ENCODE data around the gene KIF4A.

The KIF4A gene

GRCh38 chrX:70410921-70411320 lies 121.0 kb downstream of the KIF4A start:
- no peak for DNase-seq

- no peak for DNase-seq
These were observed 121.6 kb downstream of the KIF4A start for GRCh38 chrX:70411475-70411874.

- no peak for DNase-seq
These were observed 131.7 kb downstream of the KIF4A start for GRCh38 chrX:70421618-70422017.

- no peak for DNase-seq
These were observed 133.0 kb downstream of the KIF4A start, which contains the start of gene GDPD2 for GRCh38 chrX:70422851-70423341. TSS of gene GDPD2 (plus strand) at chrX:70423314. CDS start at chrX:70424985, 1,671 bp downstream.

- DNase-seq: no peak
These were observed 134.2 kb downstream of the KIF4A start for GRCh38 chrX:70423936-70424675.

GRCh38 chrX:70424801-70425200 lies 134.9 kb downstream of the KIF4A start:
- DNase-seq: no peak

- DNase-seq: no peak
These were observed 136.7 kb downstream of the KIF4A start for GRCh38 chrX:70426286-70427278.

- DNase-seq: no peak
These were observed 137.5 kb downstream of the KIF4A start for GRCh38 chrX:70427365-70427764.

- DNase-seq: no peak
These were observed 139.9 kb downstream of the KIF4A start for GRCh38 chrX:70429759-70430158.

- DNase-seq: no peak
These were observed 143.3 kb downstream of the KIF4A start for GRCh38 chrX:70432936-70433847.

GRCh38 chrX:70433848-70434351 lies 144.0 kb downstream of the KIF4A start:
- DNase-seq: peak; percentile 66 to 68

GRCh38 chrX:70434352-70434866 lies 144.5 kb downstream of the KIF4A start:
- peak; percentile 51 to 60 for DNase-seq

GRCh38 chrX:70434914-70435586 lies 145.1 kb downstream of the KIF4A start:
- no peak for DNase-seq

GRCh38 chrX:70436343-70436742 lies 146.4 kb downstream of the KIF4A start:
- no peak for DNase-seq

- no peak for DNase-seq
These were observed 147.1 kb downstream of the KIF4A start for GRCh38 chrX:70437011-70437410.

GRCh38 chrX:70437921-70438665 lies 148.2 kb downstream of the KIF4A start:
- no peak for DNase-seq

GRCh38 chrX:70439016-70439415 lies 149.1 kb downstream of the KIF4A start:
- no peak for DNase-seq

- no peak for DNase-seq
These were observed 152.3 kb downstream of the KIF4A start for GRCh38 chrX:70442224-70442623.

GRCh38 chrX:70444326-70444945 lies 154.5 kb downstream of the KIF4A start, which contains the start of gene DLG3:
TSS of gene DLG3 (plus strand) at chrX:70444835. CDS start at chrX:70445202, 367 bp downstream.
- DNase-seq: peak in 1 of 2 experiments; percentile 17

Measured in stimulated activated CD4-positive, alpha-beta T cell treated with anti-CD3 and anti-CD28 coated beads, Interleukin-4, amount 100 ng/mL, for 4 hours (primary cell).